ENCODE results near the gene ADAM29.

ADAM29 gene

GRCh38 chr4:174972911-174973310 is 54.8 kb downstream of the ADAM29 start (continued):
- TF ChIP-seq ZNF664 (tag by site-specific recombination; IDR thresholded peaks at IDR 0.05): no peak
- TF ChIP-seq CTCF (tag by site-specific recombination; IDR thresholded peaks at IDR 0.05): no peak
- TF ChIP-seq ZNF561 (tag by site-specific recombination; IDR thresholded peaks at IDR 0.05; ENCODE audit: borderline replicate concordance): no peak

GRCh38 chr4:174973336-174973735 is 55.2 kb downstream of the ADAM29 start:
- CTCF ChIA-PET: no interaction called here
- POLR2A ChIA-PET: no interaction called here
- TF ChIP-seq PBX3 (CRISPR knock-in tag; IDR thresholded peaks at IDR 0.05) (no peak), ZNF292 (tag by site-specific recombination; IDR thresholded peaks at IDR 0.05; ENCODE audit: borderline replicate concordance, low read depth) (no peak), ZNF350 (tag by site-specific recombination; IDR thresholded peaks at IDR 0.05) (no peak), ZEB2 (tag by site-specific recombination; IDR thresholded peaks at IDR 0.05) (no peak), ZNF501 (tag by site-specific recombination; IDR thresholded peaks at IDR 0.05) (no peak), PATZ1 (tag by site-specific recombination; IDR thresholded peaks at IDR 0.05) (no peak), ZNF248 (tag by site-specific recombination; IDR thresholded peaks at IDR 0.05) (no peak), ZNF324 (tag by site-specific recombination; IDR thresholded peaks at IDR 0.05) (no peak), ZNF621 (tag by site-specific recombination; IDR thresholded peaks at IDR 0.05) (no peak), ZNF549 (tag by site-specific recombination; IDR thresholded peaks at IDR 0.05) (no peak)
- TF ChIP-seq, protein P1, sequence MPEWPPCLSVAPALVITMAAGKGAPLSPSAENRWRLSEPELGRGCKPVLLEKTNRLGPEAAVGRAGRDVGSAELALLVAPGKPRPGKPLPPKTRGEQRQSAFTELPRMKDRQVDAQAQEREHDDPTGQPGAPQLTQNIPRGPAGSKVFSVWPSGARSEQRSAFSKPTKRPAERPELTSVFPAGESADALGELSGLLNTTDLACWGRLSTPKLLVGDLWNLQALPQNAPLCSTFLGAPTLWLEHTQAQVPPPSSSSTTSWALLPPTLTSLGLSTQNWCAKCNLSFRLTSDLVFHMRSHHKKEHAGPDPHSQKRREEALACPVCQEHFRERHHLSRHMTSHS (tag by site-specific recombination; IDR thresholded peaks at IDR 0.05): no peak

GRCh38 chr4:174983128-174983750 is 65.1 kb downstream of the ADAM29 start:
- ChIA-PET CTCF (no interaction called here), POLR2A (no interaction called here)
- H3K36me3 ChIP-seq (ENCODE audit: control insufficient read depth in 2 of 2, insufficient read depth in 1 of 2, low read length in 2 of 2): no peaks in the 10 kb centered on the region
- no peak overlapping the region for H3K4me3 ChIP-seq (ENCODE audit: low read depth, low read length)
- no peak overlapping the region for H3K27ac ChIP-seq (ENCODE audit: extremely low read depth, low read depth, low read length)
- H3K9me3 ChIP-seq (ENCODE audit: control insufficient read depth, insufficient read depth, low read depth, low read length): no peaks in the 10 kb centered on the region
- no peaks in the 10 kb centered on the region for H3K4me1 ChIP-seq (ENCODE audit: control insufficient read depth, insufficient read depth, low read length)
- TF ChIP-seq, protein P2, sequence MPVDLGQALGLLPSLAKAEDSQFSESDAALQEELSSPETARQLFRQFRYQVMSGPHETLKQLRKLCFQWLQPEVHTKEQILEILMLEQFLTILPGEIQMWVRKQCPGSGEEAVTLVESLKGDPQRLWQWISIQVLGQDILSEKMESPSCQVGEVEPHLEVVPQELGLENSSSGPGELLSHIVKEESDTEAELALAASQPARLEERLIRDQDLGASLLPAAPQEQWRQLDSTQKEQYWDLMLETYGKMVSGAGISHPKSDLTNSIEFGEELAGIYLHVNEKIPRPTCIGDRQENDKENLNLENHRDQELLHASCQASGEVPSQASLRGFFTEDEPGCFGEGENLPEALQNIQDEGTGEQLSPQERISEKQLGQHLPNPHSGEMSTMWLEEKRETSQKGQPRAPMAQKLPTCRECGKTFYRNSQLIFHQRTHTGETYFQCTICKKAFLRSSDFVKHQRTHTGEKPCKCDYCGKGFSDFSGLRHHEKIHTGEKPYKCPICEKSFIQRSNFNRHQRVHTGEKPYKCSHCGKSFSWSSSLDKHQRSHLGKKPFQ (tag by site-specific recombination; IDR thresholded peaks at IDR 0.05): no peak
- TF ChIP-seq HOXD13 (CRISPR knock-in tag; IDR thresholded peaks at IDR 0.05; ENCODE audit: borderline replicate concordance): no peak
- TF ChIP-seq ZNF473 (tag by site-specific recombination; IDR thresholded peaks at IDR 0.05): no peak
- TF ChIP-seq ZNF639 (tag by site-specific recombination; IDR thresholded peaks at IDR 0.05): no peak
- TF ChIP-seq, protein P3, sequence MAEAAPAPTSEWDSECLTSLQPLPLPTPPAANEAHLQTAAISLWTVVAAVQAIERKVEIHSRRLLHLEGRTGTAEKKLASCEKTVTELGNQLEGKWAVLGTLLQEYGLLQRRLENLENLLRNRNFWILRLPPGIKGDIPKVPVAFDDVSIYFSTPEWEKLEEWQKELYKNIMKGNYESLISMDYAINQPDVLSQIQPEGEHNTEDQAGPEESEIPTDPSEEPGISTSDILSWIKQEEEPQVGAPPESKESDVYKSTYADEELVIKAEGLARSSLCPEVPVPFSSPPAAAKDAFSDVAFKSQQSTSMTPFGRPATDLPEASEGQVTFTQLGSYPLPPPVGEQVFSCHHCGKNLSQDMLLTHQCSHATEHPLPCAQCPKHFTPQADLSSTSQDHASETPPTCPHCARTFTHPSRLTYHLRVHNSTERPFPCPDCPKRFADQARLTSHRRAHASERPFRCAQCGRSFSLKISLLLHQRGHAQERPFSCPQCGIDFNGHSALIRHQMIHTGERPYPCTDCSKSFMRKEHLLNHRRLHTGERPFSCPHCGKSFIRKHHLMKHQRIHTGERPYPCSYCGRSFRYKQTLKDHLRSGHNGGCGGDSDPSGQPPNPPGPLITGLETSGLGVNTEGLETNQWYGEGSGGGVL (tag by site-specific recombination; IDR thresholded peaks at IDR 0.05): no peak
- TF ChIP-seq, protein P4, sequence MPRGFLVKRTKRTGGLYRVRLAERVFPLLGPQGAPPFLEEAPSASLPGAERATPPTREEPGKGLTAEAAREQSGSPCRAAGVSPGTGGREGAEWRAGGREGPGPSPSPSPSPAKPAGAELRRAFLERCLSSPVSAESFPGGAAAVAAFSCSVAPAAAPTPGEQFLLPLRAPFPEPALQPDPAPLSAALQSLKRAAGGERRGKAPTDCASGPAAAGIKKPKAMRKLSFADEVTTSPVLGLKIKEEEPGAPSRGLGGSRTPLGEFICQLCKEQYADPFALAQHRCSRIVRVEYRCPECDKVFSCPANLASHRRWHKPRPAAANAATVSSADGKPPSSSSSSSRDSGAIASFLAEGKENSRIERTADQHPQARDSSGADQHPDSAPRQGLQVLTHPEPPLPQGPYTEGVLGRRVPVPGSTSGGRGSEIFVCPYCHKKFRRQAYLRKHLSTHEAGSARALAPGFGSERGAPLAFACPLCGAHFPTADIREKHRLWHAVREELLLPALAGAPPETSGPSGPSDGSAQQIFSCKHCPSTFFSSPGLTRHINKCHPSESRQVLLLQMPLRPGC (tag by site-specific recombination; IDR thresholded peaks at IDR 0.05): no peak
- no peak for TF ChIP-seq ZNF558 (tag by site-specific recombination; IDR thresholded peaks at IDR 0.05)

More at GRCh38 chr4:174973336-174973735, 55.2 kb downstream of the ADAM29 start:
- Histone ChIP-seq H3K4me1 (ENCODE audit: control insufficient read depth, insufficient read depth, low read length) (no peaks in the 10 kb centered on the region), H3K9me3 (ENCODE audit: control insufficient read depth, insufficient read depth, low read depth, low read length) (no peaks in the 10 kb centered on the region), H3K36me3 (ENCODE audit: control insufficient read depth in 2 of 2, insufficient read depth in 1 of 2, low read length in 2 of 2) (no peaks in the 10 kb centered on the region), H3K4me3 (ENCODE audit: low read depth, low read length) (no peak overlapping the region), H3K27ac (ENCODE audit: extremely low read depth, low read depth, low read length) (no peak overlapping the region)
